Lower lobe of right lung (tissue), 2 donors: ENCODE measurements around the gene HIVEP2. TPM values are rescaled to one million over a fixed set of nuclear protein-coding genes. Genes with fewer than 3 reads are reported as not detected.

Experiments
- ATAC-seq, 2 donors: fragments of 200-7000 bp; cut with Tn5 transposase; one replicate each; pipeline ENCODE4 v1.9.1; 2020 to 2022; ENCODE audit warnings: mild to moderate bottlenecking in 2 of 2, moderate library complexity in 2 of 2
- DNase-seq: peaks from one replicate; pipeline ENCODE4 v3.0.0-alpha.2; 2020
- H3K27ac ChIP-seq: fragments of 200-600 bp; one replicate; pipeline ENCODE4 v1.8.0; 2022
- H3K27me3 ChIP-seq: fragments of 200-600 bp; one replicate; pipeline ENCODE4 v1.8.0; 2022; ENCODE audit warnings: low read depth
- H3K36me3 ChIP-seq: fragments of 200-600 bp; one replicate; pipeline ENCODE4 v1.8.0; 2022; ENCODE audit warnings: mild to moderate bottlenecking
- H3K4me1 ChIP-seq: fragments of 200-600 bp; one replicate; pipeline ENCODE4 v1.8.0; 2022
- H3K4me3 ChIP-seq: fragments of 200-600 bp; one replicate; pipeline ENCODE4 v1.8.0; 2022; ENCODE audit warnings: mild to moderate bottlenecking
- H3K9me3 ChIP-seq: fragments of 200-600 bp; one replicate; pipeline ENCODE4 v1.8.0; 2022
- CTCF ChIP-seq: fragments of 200-600 bp; IDR thresholded peaks from one replicate; pipeline ENCODE4 v1.8.0; 2022; ENCODE audit warnings: antibody characterized with exemption, mild to moderate bottlenecking
- intact Hi-C: fragments of 100-400 bp; cut with DNase I; formaldehyde crosslinking; loops from one replicate; pipeline ENCODE4 v1.11.0; 2022
- total RNA-seq: library from RNA; stranded (reverse); fragmentation: NEBNext Ultra II Directional; extraction: Animal tissue kit (Norgen Biotek cat#: 25700); gene quantifications from one replicate; pipeline ENCODE4 v1.2.1, GENCODE V29; 2021
- donor health status: DM: no; HTN: yes; CAD: no; lungs with severe emphysema.

The HIVEP2 gene
- total RNA-seq, 1 donor from 2014 or later = 13.1 TPM

GRCh38 chr6:142809947-142810346, 135.0 kb downstream of the HIVEP2 start:
- Histone ChIP-seq H3K36me3 (no peaks in the 10 kb centered on the region), H3K27me3 (no peaks in the 10 kb centered on the region), H3K9me3 (no peaks in the 10 kb centered on the region), H3K27ac (no peak overlapping the region), H3K4me3 (no peak overlapping the region), H3K4me1 (peaks cover 8% of the 10 kb centered on the region)
- intact Hi-C loops = no loop called here
- DNase-seq = no peak
- TF ChIP-seq CTCF = no peak
- ATAC-seq = no peak

GRCh38 chr6:142808405-142809061, 136.4 kb downstream of the HIVEP2 start:
- Histone ChIP-seq H3K27ac (no peak overlapping the region), H3K4me3 (no peak overlapping the region), H3K9me3 (no peaks in the 10 kb centered on the region), H3K36me3 (no peaks in the 10 kb centered on the region), H3K27me3 (no peaks in the 10 kb centered on the region), H3K4me1 (peaks cover 8% of the 10 kb centered on the region)
- intact Hi-C loops = no loop called here
- DNase-seq (no peak), ATAC-seq (no peak)
- TF ChIP-seq CTCF = no peak

- intact Hi-C loops = no loop called here
- ATAC-seq = no peak
- Histone ChIP-seq H3K27ac (no peak overlapping the region), H3K27me3 (no peaks in the 10 kb centered on the region), H3K9me3 (no peaks in the 10 kb centered on the region), H3K4me3 (no peak overlapping the region), H3K4me1 (no peaks in the 10 kb centered on the region), H3K36me3 (no peaks in the 10 kb centered on the region)
- DNase-seq = no peak
- no peak for TF ChIP-seq CTCF
Measured at GRCh38 chr6:142805042-142805441, 139.9 kb downstream of the HIVEP2 start.

- ATAC-seq (no peak), DNase-seq (no peak)
- H3K27ac ChIP-seq = no peak overlapping the region
- no peaks in the 10 kb centered on the region for H3K27me3 ChIP-seq
- H3K4me3 ChIP-seq = no peak overlapping the region
- intact Hi-C loops = no loop called here
- no peak for TF ChIP-seq CTCF
- H3K4me1 ChIP-seq = no peaks in the 10 kb centered on the region
- H3K9me3 ChIP-seq = no peaks in the 10 kb centered on the region
- H3K36me3 ChIP-seq = no peaks in the 10 kb centered on the region
Measured at GRCh38 chr6:142804490-142804889, 140.5 kb downstream of the HIVEP2 start.

GRCh38 chr6:142803495-142804058, 141.4 kb downstream of the HIVEP2 start:
- no peak overlapping the region for H3K4me3 ChIP-seq
- intact Hi-C loops = no loop called here
- no peak for ATAC-seq
- H3K27me3 ChIP-seq = no peaks in the 10 kb centered on the region
- H3K27ac ChIP-seq = no peak overlapping the region
- H3K36me3 ChIP-seq = no peaks in the 10 kb centered on the region
- no peaks in the 10 kb centered on the region for H3K9me3 ChIP-seq
- no peak for TF ChIP-seq CTCF
- no peak for DNase-seq
- H3K4me1 ChIP-seq = no peaks in the 10 kb centered on the region
